Activated CD4-positive, alpha-beta T cell treated with anti-CD3 and anti-CD28 coated beads for 48 hours (primary cell): Measurements from ENCODE around the gene ERMP1.
"Not testable (repeated sequence)": the region's sequence is repeated elsewhere in the genome, so short reads cannot be mapped to it uniquely, and the experiment has no call there.

Experiments
- DNase-seq: peaks from one replicate; pipeline ENCODE4 v3.0.0-alpha.2; 2020

ERMP1 gene

DNA sequence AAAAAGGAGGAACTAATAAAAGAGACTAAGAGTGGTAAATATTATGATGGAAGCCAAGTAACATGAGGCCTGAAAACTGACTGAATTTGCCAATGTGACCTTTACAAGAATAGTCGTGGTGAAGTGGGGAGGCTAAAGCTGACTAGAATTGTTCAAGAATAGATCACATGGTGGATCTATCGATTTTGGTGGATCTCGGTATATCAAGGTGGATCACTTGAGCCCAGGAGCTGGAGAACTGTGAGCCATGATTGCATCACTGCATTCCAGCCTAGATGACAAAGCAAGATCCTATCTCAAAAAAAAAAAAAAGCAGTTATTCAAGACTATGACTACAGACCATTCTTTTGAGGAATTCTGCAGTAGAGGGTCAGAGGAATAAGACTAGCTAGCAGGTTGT is 15.1 kb downstream of the ERMP1 start:
- no peak for DNase-seq

DNA sequence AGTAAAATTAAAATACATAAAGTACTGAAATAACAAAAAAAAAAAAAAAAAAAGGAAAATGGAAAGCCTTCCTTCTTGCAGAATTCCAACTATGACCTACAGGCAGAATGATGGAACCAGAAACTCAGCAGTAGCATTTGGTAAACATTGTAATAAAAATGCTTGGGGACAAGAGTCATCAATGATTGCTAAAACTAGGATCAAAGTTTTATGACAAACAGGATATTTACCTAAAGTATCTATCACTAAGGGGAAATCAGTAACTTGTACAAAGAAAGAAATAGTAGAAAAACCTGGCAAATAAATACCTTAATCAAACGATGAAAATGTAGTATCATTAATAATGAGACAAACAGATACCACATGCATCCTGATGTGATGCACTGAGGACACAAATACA is 17.5 kb downstream of the ERMP1 start:
- DNase-seq = no peak

DNA sequence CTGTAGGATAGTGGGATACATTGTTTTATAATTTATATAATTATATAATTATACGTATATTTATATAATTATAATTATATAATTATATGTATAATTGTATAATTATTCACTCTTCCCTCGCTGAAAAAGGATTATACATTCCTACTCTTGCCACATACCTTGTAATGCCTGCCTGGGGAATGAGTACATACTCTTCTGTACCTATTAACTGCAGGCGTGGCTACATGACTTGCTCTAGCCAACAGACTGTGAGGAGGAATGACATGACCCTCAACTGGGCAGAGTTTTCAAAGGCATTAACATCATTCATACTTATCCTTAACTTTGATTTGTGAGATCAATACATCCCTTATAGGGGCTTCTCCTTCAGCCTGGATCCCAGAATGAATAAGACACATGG is 19.1 kb downstream of the ERMP1 start:
- DNase-seq = no peak

DNA sequence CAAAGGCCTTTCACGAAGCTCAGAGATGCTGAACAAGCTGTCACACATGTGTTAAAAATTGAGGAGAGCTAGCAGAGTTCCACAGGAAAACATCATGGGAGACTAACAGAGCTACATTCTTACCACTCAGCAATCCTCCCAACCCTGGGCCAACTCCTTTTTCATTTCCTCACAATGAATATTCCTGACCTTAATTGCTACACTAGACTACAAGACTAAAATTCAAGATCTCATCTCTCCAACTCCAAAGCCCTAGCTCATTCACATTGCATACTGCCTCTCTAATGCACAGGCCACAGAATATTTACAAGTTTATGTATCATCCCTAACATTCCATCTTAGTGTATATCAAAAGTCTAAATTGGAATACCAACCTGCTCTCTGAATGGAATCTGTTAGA is 21.2 kb downstream of the ERMP1 start:
- no peak for DNase-seq

DNA sequence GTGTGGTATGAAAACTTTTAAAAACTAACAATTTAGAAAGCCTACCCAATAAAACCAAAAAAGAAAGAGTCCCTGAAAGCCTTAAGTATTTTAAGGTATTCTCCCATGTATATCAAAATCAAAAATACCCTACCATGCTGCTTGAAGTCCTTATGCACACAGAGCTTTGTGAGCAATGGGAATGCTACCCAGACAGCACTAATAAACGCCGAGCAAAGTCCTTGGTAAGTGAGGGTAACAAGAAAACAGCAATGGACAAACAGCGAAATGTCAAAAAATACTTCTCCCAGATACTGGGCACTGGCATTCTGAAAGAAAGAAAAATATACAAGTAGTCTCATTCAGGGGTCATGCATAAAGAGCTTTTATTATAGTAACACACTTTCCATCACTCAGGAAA is 27.4 kb downstream of the ERMP1 start:
- no peak for DNase-seq

DNA sequence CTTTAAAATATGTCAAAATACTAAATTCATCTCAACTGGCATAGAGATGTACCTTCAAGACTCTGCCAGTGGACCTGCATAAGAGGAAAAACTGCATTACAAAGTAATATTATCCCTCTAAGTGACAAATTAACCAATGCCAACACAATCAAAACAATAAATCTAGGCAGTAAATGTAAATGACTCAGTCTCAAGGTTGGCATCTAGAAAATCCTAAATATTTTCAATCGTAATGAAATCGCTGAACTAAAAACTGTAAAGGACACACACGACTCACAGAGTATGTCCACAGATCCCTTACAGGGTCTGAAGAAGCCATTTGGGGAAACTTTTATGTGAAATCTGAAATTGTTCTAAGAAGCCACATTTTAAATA is 31.2 kb downstream of the ERMP1 start:
- no peak for DNase-seq

DNA sequence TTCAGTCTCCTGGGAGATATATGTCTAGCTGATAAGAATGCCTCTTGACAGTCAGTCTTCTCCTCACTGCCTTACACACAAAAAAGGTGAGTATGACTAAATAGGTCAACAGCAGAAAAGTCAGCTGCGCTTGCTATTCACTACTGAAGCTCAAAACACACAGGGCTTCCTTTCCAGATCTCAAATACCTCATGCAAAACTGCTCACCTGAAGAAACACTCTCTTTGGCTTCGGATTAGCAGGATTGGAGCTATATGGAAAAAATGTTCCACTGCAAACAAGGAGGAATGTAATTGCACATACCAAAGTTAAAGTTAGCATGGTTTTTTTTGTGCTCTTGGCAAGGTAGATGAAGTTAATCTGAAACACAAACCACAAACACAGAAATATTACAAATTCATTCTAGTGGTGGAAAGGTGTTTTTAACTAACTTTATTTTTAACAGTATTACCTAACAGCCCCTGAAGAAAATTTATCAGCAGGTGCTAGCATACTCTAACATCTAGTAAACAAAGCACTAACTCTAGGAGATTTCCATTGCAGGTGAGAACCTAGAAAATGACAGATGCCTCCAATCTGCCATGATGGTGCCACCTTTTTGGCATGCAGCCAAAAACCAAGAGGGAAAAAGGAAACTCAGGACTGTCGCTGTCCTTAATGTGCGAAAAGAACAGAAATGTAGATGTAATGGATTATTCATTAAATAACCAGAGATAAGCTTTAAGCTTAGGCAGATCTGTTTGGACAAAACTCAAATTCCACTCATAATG is 31.8 kb downstream of the ERMP1 start:
- no peak for DNase-seq

DNA sequence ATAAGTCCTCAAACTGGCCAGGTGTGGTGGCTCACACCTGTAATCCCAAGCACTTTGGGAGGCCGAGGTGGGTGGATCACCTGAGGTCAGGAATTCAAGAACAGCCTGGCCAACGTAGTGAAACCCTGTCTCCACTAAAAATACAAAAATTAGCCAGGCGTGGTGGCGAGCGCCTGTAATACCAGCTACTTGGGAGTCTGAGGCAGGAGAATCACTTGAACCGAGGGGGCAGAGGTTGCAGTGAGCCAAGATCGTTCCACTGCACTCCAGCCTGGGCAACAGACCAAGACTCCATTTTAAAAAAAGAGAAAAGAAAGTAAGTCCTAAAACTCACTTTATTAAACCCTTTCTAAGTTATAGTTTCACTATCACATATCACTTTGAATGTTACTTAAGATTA is 32.5 kb downstream of the ERMP1 start:
- DNase-seq = not testable (repeated sequence)

DNA sequence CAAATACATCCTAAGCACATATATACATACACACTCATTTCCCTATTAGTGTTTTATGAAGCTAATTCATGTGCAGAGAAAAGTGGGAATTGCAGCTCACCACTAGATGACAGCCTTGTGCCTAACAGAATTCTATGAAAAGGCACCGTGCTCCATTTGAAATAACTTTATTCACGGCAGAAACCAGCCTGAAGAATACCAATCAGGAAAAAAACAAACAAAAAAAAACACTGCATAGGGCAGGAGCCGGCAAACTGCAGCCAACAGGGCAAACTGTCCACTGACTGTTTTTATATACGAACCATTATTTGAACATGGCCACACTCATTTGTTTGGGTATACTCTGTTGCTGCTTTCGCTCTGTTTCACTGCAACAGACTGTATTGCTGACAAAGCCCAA is 33.6 kb downstream of the ERMP1 start:
- no peak for DNase-seq

DNA sequence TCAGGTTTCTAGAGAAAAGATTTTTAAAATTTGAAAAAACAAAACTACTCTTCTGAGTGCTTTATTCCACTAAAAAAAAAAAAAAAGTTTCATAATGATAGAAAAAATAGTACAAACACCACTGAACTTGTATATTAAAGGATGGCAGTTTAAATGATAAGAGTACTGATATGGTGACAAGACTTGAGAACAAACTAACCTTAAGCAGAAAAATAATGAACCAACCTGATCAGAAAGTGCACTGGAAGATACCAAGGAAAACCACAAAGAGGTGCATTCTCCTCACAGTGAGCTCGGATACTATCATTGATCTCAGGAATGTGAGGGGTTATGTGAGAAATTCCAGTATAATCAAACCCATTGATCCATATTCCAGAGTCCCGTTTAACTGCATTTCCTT is 34.3 kb downstream of the ERMP1 start:
- no peak for DNase-seq

DNA sequence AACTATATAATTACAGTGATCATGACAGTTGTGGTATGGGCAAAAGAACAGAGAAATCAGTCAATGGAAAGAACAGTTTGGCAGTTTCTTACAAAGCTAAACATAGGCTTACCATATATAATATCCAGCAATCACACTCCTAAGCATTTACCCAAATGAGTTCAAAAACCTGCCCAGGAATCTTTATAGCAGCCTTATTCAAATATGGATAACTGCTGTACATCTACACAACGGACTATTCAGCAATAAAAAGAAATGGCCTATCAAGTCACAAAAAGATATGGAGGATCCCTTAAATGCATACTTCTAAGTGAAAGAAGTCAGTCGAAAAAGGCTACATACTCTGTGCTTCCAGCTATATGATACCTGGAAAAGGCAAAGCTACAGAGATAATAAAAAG is 36.6 kb downstream of the ERMP1 start:
- DNase-seq = no peak

DNA sequence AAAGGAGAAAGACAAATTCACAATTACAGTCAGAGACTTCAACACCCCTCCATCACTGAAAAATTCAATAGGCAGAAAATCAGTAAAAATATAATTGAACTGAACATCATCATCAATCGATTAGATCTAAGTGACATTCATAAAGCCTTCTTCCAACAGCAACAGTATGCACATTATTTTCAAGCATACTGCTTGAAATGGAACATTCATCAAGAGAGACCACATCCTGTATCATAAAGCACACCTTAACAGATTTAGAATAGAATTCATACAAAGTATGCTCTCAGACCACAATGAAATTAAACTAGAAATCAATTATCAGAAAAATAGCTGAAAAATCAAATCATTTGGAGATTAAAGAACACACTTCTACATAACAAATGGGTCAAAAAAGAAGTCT is 39.1 kb downstream of the ERMP1 start:
- no peak for DNase-seq

DNA sequence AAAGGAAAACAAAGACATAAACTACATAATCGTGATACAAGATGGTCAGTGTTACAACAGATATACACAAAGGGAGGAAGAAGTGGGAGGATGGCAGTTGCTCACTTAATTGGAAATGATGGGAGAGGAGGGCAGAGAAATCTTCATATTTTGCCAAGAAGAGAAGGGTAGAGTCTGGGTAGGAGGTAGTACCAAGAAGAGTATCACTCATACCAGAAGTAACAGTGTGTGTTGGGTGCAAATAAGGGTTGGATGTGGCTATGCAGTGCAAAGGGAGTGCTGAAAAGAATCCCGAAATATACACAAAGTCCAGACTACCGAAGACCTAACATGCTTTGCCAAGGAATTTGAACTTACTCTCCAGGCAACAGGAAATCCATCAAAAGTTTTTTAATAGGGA is 41.0 kb downstream of the ERMP1 start:
- DNase-seq = no peak

DNA sequence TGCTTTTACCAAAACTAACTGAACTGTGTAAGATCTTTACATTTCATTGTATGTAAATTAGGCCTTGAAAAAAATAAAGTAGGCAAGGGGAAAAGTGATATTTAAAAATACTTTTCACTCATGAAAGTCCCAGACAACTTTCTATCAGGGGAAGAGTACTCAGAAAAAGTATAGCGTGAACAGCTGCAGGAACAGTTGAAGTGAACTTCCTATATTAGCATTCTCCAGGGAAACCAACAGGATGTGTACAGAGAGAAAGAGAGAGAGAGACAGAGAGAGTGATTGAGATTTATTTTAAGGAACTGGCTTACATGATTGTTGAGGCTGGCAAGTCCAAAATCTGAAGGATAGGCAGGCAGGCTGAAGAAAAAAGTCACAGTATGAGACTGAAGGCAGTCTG is 42.0 kb downstream of the ERMP1 start:
- no peak for DNase-seq

DNA sequence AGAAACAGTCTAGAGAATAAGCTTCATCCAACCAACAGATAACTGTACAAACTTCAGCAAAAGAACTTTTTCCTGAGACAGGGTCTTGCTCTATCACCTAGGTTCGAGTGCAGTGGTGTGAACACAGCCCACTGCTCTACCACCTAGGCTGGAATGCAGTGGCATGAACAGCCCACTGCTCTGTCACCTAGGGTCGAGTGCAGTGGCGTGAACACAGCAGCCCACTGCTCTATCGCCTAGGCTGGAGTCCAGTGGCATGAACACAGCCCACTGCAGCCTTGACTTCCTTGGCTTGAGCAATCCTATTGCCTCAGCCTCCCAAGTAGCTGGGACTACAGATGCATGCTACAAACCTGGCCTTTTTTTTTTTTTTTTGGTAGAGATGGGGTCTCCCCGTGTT is 43.4 kb downstream of the ERMP1 start:
- DNase-seq = no peak

DNA sequence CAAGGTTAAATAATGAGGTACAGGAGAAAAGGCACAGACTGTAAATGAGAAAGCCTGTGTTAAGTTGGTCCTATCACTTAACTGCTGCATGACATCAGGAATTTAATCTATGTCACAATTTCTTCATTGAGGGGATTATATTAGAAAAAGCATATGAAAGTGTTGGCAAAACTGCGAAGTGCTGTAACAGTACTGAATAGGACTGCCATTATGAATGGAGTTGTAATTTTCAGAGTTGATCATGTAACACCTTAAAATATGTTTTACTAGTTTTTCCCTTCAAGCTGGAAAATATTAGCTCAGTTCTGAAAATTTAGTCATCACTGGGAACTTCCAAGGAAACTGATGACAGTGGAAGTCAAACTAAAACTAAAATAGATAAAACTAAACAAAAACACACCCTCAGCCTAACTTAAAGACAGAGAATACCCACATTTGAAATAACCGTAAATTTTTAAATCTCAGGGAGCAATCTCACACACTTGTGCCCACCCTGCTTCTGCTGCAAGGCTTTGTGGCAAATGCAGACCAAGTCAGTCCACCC is 45.1 kb downstream of the ERMP1 start:
- DNase-seq = no peak

DNA sequence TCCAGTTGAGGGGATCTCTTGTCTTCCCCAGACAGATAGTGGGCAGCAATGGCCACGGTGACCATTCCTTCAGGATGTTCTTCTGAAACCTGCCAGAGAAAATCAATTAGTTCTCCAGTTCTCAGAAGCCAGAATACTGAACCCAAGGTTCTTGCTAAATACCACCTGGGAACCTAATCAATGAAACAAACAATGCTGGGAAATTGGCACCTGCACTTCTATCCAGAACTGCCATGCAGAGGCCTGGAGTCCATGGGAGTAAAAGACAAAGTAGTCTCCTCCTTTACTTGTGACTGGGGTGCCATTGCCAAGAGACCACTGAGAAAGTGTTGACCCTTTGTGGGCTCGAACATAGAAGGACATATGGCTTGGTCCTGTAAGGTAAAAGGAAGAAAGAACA is 45.7 kb downstream of the ERMP1 start:
- DNase-seq = no peak

DNA sequence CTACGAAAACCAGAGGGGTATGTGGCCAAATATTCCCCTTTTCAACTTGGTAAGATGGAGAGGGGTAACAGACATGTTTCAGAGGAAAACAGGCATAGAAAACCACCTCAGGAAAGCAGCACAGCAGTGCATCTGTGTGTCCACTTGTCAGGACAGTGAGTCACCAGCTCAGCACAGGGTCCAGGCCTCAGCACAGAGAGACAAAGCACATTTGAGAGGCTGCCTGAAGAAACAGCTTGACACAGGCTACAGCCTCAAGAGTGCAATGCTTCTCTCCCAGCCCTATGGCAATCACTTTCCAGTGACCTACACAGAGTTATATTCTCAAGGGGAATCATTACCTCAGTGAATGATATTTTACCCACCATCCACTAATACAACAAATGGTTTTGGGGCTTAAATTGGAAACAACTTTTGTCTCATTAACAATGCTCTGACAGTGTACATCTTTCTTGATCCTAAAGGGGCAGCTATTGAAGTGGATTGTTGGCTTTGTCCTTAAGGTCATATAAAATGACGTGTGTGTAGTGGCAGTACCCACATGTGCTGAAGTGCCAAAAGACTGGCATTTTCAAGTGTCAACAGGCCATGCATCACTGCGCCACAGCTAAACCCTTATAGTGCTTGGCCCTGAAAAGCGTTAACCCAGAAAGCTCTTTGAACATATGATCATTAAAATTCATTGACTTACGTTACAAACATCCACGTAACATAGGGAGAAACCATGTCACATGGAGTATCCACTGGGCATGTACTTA is 46.4 kb downstream of the ERMP1 start:
- DNase-seq = no peak

DNA sequence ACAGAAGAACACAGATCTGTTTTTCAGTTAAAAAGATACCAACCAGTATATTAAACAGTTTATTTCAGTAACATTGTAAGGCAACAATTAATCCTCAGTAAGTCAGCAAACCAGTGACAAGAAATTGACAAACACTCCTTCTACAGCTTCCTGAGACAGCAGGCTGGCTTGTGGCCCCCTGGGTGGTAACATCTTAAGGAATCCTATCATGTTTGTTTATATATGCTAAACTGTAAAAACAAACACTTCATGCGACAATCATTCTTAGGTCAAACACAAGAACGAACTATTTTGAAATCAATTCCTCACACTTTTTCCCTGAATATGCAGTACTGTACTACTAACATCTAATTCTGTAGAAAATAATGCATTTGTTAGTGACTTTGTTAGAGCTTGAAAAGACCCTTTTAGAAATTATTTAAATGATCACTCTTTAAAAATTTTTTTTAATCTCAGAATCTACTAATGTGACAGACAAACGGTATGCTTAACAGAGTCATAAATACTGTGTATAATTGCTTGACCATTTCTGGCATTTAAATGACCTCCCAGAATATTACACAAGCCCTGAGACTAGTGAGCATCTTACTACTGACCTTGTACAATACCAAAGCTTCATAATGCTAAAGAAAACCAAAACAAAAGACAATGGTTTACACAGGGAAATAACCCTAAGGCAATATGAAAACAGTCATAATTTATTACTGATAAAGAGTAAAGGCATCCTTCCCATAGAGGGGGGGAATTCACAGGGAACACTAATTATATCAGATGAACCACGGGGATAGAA is 48.2 kb downstream of the ERMP1 start:
- DNase-seq = no peak

DNA sequence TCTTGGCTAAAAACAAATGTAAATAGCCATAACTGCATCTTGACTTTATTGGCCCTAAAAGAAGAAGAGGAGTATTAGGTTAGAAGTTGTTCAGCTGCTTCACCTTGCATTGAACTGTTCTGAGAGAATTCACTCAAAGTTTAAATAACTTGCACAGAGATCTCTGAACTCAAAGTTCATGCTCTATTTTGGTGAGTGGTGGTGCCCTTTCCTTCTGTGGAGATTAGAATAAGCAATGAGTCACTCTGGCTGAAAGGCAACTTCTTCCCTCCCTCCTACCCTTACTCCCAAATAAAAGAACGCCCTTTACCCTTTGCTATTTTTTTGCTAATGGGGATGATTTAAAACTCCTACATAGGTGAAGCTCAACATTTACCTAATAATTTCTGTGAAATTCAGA is 48.9 kb downstream of the ERMP1 start:
- DNase-seq = no peak

DNA sequence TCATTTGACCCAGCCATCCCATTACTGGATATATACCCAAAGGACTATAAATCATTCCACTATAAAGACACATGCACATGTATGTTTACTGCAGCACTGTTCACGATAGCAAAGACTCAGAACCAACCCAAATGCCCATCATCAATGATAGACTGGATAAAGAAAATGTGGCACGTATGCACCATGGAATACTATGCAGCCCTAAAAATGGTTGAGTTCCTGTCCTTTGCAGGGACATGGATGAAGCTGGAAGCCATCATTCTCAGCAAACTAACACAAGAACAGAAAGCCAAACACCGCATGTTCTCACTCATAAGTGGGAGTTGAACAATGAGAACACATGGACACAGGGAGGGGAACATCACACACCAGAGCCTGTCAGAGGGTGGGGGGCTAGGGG is 49.5 kb downstream of the ERMP1 start:
- not testable (repeated sequence) for DNase-seq

DNA sequence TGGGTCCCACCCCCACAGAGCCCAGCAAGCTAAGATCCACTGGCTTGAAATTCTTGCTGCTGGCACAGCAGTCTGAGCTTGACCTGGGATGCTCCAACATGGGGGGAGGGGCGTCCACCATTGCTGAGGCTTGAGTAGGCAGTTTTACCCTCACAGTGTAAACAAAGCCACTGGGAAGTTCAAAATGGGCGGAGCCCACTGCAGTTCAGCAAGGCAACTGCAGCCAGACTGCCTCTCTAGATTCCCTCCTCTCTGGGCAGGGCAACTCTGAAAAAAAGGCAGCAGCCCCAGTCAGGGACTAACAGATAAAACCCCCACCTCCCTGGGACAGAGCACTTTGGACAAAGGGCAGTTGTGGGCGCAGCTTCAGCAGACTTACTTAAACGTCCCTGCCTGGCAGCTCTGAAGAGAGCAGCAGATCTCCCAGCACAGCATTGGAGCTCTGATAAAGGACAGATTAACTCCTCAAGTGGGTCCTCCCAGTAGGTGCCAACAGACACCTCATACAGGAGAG is 53.2 kb downstream of the ERMP1 start:
- not testable (repeated sequence) for DNase-seq

DNA sequence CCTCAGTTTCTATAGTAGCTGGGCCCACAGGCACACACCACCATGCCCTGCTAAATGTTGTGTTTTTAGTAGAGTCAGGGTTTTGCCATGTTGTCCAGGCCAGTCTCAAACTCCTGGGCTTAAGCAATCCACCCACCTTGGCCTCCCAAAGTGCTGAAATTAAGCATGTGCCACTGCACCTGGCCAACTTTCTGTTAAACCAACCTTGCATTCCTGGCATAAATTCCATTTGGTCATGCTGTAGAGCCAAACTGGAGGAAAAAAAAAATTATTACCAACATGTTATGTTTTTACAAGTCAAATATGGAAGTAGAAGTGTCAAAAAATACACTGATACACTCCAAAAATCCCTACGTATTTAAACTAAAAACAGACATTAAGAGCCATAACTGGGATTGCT is 54.1 kb downstream of the ERMP1 start:
- no peak for DNase-seq
